ENCODE data around the gene LRP8.
"Not testable (repeated sequence)": the region's sequence is repeated elsewhere in the genome, so short reads cannot be mapped to it uniquely, and the experiment has no call there.

The LRP8 gene

DNA sequence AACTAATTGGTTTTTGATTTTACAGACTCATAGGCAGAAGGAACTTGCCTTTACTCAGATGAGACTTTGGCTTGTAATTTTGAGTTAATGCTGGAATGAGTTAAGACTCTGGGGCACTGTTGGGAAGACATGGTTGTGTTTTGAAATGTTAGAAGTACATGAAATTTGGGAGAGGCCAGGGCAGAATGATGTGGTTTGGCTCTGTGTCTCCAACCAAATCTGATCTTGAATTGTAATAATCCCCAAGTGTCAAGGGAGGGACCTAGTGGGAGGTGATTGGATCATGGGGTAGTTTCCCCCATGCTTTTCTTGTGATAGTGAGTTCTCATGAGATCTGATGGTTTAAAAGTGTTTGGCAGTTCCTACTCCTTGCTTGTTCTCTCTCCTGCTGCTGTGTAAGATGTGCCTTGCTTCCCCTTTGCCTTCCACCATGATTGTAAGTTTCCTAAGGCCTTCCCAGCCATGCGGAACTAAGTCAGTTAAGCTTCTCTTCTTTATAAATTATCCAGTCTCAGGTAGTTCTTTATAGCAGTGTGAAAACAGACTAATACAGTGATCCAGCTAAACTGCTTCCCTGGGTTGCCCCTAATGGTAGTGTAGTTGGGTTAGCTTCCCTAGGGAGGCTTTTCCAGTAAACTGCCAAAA, 121.0 kb downstream of the LRP8 start:
- H3K4me1 ChIP-seq (ENCODE audit: control insufficient read depth, insufficient read depth, low read length, poor library complexity, severe bottlenecking) = no peaks in the 10 kb centered on the region
- H3K4me3 ChIP-seq (ENCODE audit: extremely low read depth, insufficient read depth, low read length, poor library complexity, severe bottlenecking) = no peak overlapping the region
- peaks cover 24% of the 10 kb centered on the region for H3K9me3 ChIP-seq (ENCODE audit: control insufficient read depth, low read length)
- no CpG with 5 or more reads among the region's 1 CpG for WGBS, 2 experiments (ENCODE audit: insufficient coverage in 2 of 2)
- no peak overlapping the region for H3K27ac ChIP-seq (ENCODE audit: low read depth, low read length, severe bottlenecking)
- peaks cover 93% of the 10 kb centered on the region for H3K36me3 ChIP-seq (ENCODE audit: control insufficient read depth, insufficient read depth, low read length)

DNA sequence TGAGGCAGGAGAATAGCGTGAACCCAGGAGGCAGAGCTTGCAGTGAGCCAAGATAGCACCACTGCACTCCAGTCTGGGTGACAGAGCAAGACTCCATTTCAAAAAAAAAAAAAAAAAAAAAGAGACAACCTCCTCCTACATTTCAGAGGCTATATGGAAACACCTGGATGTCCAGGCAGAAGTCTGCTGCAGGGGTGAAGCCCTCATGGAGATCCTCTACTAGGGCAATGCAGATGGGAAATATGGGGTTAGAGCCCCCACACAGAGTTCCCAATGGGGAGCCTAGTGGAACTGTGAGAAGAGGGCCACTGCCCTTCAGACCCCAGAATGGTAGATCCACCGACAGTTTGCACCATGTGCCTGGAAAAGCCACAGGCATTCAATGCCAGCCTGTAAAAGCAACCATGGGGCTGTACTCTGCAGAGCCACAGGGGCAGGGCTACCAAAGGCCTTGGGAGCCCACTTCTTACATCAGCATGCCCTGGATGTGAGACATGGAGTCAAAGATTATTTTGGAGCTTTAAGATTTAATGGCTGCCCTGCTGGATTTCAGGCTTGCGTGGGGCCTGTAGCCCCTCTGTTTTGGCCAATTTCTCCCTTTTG, 121.7 kb downstream of the LRP8 start:
- not testable (repeated sequence) for H3K4me3 ChIP-seq (ENCODE audit: extremely low read depth, insufficient read depth, low read length, poor library complexity, severe bottlenecking); H3K27ac ChIP-seq (ENCODE audit: low read depth, low read length, severe bottlenecking); H3K4me1 ChIP-seq (ENCODE audit: control insufficient read depth, insufficient read depth, low read length, poor library complexity, severe bottlenecking)
- Histone ChIP-seq H3K36me3 (ENCODE audit: control insufficient read depth, insufficient read depth, low read length) (peaks cover 88% of the 10 kb centered on the region), H3K9me3 (ENCODE audit: control insufficient read depth, low read length) (peaks cover 24% of the 10 kb centered on the region)
- WGBS, 2 experiments (ENCODE audit: insufficient coverage in 2 of 2) = 90 to 100% methylated on average over 1 to 3 of the region's 3 CpGs

DNA sequence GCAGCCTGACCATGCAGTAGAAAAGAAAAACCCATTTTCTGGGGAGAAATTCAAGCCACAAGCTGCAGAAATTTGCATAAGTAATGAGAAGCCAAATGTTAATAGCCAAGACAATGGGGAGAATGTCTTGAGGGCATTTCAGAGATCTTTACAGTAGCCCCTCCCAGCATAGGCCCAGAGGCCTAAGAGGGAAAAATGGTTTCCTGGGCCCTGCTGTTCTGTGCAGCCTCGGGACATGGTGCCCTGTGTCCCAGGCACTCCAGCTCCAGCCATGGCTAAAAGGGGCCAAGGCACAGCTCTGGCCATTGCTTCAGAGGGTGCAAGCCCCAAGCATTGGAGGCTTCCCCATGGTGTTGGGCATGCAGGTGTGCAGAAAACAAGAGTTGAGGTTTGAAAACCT, 122.4 kb downstream of the LRP8 start:
- not testable (repeated sequence) for H3K27ac ChIP-seq (ENCODE audit: low read depth, low read length, severe bottlenecking); H3K4me1 ChIP-seq (ENCODE audit: control insufficient read depth, insufficient read depth, low read length, poor library complexity, severe bottlenecking); H3K4me3 ChIP-seq (ENCODE audit: extremely low read depth, insufficient read depth, low read length, poor library complexity, severe bottlenecking)
- Histone ChIP-seq H3K36me3 (ENCODE audit: control insufficient read depth, insufficient read depth, low read length) (peaks cover 88% of the 10 kb centered on the region), H3K9me3 (ENCODE audit: control insufficient read depth, low read length) (peaks cover 24% of the 10 kb centered on the region)
- WGBS, 2 experiments (ENCODE audit: insufficient coverage in 2 of 2) = 100% methylated on average over 1 of the region's 1 CpG; no CpG with 5 or more reads in 1 of the 2 experiments

DNA sequence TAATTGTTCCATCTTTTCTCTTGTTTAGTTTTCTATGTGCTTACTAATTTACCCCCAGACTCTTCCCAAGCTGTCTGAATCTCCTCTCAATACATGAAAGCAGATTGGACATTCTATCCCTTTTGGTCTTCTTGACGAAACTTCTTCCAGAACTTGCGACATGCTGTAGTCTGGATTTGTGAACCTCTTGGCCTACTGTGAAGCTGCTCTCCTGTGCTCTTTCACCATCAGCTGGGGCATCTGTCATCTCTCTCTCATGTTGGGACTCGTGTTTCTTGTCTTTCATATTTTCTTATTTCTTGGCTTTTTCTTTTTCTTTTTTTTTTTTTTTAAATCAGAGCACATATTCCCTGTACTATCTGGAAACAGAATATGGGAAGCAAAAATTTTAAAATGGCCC, 124.4 kb downstream of the LRP8 start:
- Histone ChIP-seq H3K9me3 (ENCODE audit: control insufficient read depth, low read length) (peaks cover 24% of the 10 kb centered on the region), H3K4me1 (ENCODE audit: control insufficient read depth, insufficient read depth, low read length, poor library complexity, severe bottlenecking) (no peaks in the 10 kb centered on the region), H3K36me3 (ENCODE audit: control insufficient read depth, insufficient read depth, low read length) (peaks cover 73% of the 10 kb centered on the region), H3K27ac (ENCODE audit: low read depth, low read length, severe bottlenecking) (no peak overlapping the region), H3K4me3 (ENCODE audit: extremely low read depth, insufficient read depth, low read length, poor library complexity, severe bottlenecking) (no peak overlapping the region)
- 89 to 96% methylated on average over 2 of the region's 3 CpGs for WGBS, 2 experiments (ENCODE audit: insufficient coverage in 2 of 2)

DNA sequence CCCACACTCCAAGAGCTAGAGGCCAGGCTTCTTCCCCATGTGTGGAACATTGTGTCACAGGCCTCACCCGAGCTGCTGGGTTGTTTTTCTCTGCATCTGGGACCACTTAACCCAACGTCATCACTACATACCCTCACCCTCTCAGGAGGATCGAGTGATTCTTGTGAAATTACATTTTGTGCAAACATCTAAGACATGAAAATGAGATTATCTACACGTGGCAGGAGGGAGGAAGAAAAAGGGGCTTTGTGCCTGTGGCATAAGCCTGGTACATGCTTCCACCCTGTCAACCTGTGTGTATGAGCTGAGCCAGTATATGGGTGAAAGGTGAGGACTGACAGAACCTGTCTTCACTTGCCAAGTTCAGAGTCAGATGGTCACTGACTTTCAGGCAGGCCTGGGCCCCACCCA, 129.6 kb downstream of the LRP8 start:
- H3K4me3 ChIP-seq (ENCODE audit: extremely low read depth, insufficient read depth, low read length, poor library complexity, severe bottlenecking) = no peak overlapping the region
- H3K27ac ChIP-seq (ENCODE audit: low read depth, low read length, severe bottlenecking) = no peak overlapping the region
- 97 to 100% methylated on average over 1 to 3 of the region's 4 CpGs for WGBS, 2 experiments (ENCODE audit: insufficient coverage in 2 of 2)

DNA sequence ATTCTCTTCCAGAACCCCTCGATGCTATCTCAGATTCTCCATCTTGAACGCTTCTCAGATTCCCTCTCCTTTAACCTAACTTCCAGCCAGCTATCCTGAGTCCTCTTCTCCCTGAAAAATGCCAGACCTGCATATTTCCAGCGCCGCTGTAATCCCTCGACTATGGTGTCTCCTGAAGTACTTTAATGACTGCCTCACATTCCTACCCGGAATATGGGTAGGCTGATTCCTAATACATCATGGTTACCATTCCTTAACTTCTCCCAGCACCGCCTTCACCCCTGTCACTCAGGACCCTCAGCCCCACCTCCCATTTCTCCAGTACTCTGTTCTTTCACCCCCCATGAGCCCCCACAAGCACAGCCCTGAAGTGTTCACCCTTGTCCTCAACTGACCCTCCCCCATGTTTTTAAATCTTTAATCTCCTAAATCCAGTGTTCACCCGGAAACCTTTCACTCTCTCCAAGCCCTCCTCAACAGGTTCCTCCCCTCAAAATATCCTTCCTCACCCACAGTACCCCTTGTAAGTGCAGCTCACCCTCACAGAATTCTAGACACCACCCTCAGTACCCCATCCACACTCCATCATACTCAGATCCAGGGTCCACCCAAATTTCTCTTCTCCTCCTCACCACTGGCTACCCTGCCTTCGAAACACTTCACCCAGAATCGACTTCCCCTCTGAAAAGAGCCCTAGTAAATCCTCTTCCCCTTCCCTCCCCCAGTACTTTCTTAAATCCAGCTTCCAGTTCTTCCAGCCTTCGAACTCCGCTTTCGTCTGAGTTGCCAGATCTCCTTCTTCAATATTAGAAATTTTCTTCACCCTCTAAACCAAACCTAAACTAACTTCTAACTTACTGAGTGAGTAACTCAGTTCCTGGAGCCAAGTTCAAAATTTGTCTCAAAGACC, 130.3 kb downstream of the LRP8 start:
- Histone ChIP-seq H3K4me3 (ENCODE audit: extremely low read depth, insufficient read depth, low read length, poor library complexity, severe bottlenecking) (peak overlapping the region; percentile 90), H3K36me3 (ENCODE audit: control insufficient read depth, insufficient read depth, low read length) (peaks cover 26% of the 10 kb centered on the region), H3K27ac (ENCODE audit: low read depth, low read length, severe bottlenecking) (peak overlapping the region; percentile 94), H3K9me3 (ENCODE audit: control insufficient read depth, low read length) (no peaks in the 10 kb centered on the region), H3K4me1 (ENCODE audit: control insufficient read depth, insufficient read depth, low read length, poor library complexity, severe bottlenecking) (no peaks in the 10 kb centered on the region)
- 44 to 46% methylated on average over 13 of the region's 13 CpGs for WGBS, 2 experiments (ENCODE audit: insufficient coverage in 2 of 2)

More for the DNA sequence above, 129.6 kb downstream of the LRP8 start:
- Histone ChIP-seq H3K9me3 (ENCODE audit: control insufficient read depth, low read length) (no peaks in the 10 kb centered on the region), H3K4me1 (ENCODE audit: control insufficient read depth, insufficient read depth, low read length, poor library complexity, severe bottlenecking) (no peaks in the 10 kb centered on the region), H3K36me3 (ENCODE audit: control insufficient read depth, insufficient read depth, low read length) (peaks cover 33% of the 10 kb centered on the region)

DNA sequence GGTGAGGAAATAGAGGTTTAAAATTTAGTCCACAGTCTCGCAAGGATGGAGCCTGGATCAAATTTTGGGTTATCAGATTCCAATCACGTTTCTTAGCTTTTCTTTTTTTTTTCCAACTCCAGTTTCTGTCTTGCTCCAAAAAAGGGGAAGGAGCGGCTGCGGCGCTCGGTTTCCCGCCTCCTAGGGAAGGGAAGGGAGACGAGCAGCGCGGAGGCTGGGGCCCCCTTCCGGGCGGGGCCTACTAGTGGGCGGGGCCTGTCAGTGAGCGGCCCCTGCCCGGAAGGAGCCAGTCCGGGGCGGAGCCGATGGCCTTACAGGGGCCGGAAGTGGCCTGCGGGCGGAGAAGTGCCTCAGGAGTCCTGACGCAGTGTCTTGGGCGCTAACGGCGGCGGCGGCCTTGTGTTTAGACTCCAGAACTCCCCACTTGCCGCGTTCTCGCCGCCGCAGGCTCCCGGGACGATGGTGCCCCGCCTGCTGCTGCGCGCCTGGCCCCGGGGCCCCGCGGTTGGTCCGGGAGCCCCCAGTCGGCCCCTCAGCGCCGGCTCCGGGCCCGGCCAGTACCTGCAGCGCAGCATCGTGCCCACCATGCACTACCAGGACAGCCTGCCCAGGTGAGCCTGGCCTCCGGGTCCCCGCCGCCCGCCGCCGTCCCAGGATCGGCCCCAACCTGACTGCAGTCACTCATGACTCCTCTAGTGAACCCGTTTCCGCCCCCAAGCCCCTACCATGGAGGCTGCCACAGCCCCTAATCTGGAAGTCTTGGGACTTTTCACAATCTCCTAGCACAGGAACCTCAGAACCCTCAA, 131.2 kb downstream of the LRP8 start, which contains the start of gene CPT2:
CPT2 (plus strand) TSS at position 340 of the 806 bp plus-strand sequence; CDS start at position 460, 120 bp downstream.
- 0% methylated on average over 46 to 52 of the region's 57 CpGs for WGBS, 2 experiments (ENCODE audit: insufficient coverage in 2 of 2)
- Histone ChIP-seq H3K4me3 (ENCODE audit: extremely low read depth, insufficient read depth, low read length, poor library complexity, severe bottlenecking) (peak within 1 kb of the TSS; percentile 90), H3K27ac (ENCODE audit: low read depth, low read length, severe bottlenecking) (peak within 1 kb of the TSS; percentile 94), H3K9me3 (ENCODE audit: control insufficient read depth, low read length) (no peaks in the 10 kb centered on the region), H3K4me1 (ENCODE audit: control insufficient read depth, insufficient read depth, low read length, poor library complexity, severe bottlenecking) (no peaks in the 10 kb centered on the region), H3K36me3 (ENCODE audit: control insufficient read depth, insufficient read depth, low read length) (peaks cover 18% of the 10 kb centered on the region)

DNA sequence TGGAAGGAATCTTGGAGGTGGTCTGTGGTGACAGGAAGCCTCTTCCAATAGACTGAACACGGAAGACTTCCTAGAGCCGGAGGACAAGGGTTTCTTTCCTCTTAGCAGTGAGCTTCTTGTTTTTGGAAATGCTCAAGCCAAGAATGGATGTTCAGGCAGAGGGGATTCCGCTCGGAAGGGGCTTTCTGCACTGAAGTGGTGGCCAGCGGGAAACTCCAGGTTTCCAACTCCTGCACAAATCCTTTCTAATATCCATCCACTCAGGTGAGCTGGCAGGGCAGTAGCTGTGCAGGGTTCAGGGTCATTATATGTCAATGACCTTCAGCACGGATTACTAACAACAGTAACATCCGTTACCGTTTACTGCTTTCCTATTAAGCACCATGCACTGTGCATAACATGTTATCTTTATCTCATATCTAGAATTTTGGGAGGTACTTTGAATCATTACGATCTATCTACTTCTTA, 131.8 kb downstream of the LRP8 start:
- no peaks in the 10 kb centered on the region for H3K9me3 ChIP-seq (ENCODE audit: control insufficient read depth, low read length)
- H3K4me3 ChIP-seq (ENCODE audit: extremely low read depth, insufficient read depth, low read length, poor library complexity, severe bottlenecking) = peak overlapping the region; percentile 90
- H3K36me3 ChIP-seq (ENCODE audit: control insufficient read depth, insufficient read depth, low read length) = peaks cover 15% of the 10 kb centered on the region
- no peaks in the 10 kb centered on the region for H3K4me1 ChIP-seq (ENCODE audit: control insufficient read depth, insufficient read depth, low read length, poor library complexity, severe bottlenecking)
- H3K27ac ChIP-seq (ENCODE audit: low read depth, low read length, severe bottlenecking) = no peak overlapping the region
- WGBS, 2 experiments (ENCODE audit: insufficient coverage in 2 of 2) = 68 to 100% methylated on average over 3 to 8 of the region's 9 CpGs

DNA sequence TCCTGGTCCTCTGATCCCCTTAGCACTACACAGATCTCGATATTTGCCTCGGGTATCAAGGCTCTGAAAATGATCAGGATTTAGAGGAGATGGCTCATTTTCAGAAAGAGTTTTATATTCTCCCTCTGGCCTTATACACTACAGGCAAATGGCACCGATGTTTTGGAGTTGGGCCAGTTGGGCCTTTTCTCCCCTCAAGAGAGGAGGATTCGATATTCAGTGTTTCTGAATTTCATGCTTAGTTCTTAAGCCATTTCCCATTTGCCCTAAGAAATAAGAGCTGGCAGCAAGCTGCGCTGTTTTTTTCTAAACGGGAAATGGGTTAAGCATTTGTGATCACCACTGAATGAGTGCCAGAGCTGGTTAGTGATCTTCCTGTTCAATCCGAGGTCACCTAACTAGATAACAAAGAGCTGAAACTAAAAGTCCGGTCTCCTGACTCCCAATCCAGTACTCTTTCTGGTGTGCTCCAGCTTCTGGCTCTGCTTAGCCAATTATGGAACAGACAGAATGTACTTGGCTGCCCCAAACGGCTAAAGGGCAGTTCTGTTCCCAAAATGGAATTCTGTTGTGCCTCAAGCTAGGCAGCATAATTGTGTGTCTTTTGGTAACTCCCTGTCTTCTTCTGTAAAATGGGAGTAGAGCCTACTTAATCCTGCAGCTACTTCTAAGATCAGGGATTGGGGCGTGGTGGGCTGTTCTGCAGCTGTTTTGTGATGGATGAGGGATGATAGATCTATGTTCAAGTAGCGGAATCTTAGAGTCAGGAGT, 132.4 kb downstream of the LRP8 start:
- no peak overlapping the region for H3K27ac ChIP-seq (ENCODE audit: low read depth, low read length, severe bottlenecking)
- H3K9me3 ChIP-seq (ENCODE audit: control insufficient read depth, low read length) = no peaks in the 10 kb centered on the region
- WGBS, 2 experiments (ENCODE audit: insufficient coverage in 2 of 2) = 96 to 97% methylated on average over 9 to 11 of the region's 11 CpGs
- peaks cover 9% of the 10 kb centered on the region for H3K36me3 ChIP-seq (ENCODE audit: control insufficient read depth, insufficient read depth, low read length)
- no peaks in the 10 kb centered on the region for H3K4me1 ChIP-seq (ENCODE audit: control insufficient read depth, insufficient read depth, low read length, poor library complexity, severe bottlenecking)
- no peak overlapping the region for H3K4me3 ChIP-seq (ENCODE audit: extremely low read depth, insufficient read depth, low read length, poor library complexity, severe bottlenecking)

All from mesodermal cell (in vitro differentiated cells).